HG02623 (cell line): ENCODE results near the gene SEC62.
"Not testable (repeated sequence)": the region's sequence is repeated elsewhere in the genome, so short reads cannot be mapped to it uniquely, and the experiment has no call there.

Experiments
- ATAC-seq: cut with Tn5 transposase; IDR thresholded peaks from one replicate; pipeline ENCODE4 v1.9.1; 2021; ENCODE audit warnings: moderate library complexity; ENCODE audit not compliant: unreplicated experiment

Gene SEC62

DNA sequence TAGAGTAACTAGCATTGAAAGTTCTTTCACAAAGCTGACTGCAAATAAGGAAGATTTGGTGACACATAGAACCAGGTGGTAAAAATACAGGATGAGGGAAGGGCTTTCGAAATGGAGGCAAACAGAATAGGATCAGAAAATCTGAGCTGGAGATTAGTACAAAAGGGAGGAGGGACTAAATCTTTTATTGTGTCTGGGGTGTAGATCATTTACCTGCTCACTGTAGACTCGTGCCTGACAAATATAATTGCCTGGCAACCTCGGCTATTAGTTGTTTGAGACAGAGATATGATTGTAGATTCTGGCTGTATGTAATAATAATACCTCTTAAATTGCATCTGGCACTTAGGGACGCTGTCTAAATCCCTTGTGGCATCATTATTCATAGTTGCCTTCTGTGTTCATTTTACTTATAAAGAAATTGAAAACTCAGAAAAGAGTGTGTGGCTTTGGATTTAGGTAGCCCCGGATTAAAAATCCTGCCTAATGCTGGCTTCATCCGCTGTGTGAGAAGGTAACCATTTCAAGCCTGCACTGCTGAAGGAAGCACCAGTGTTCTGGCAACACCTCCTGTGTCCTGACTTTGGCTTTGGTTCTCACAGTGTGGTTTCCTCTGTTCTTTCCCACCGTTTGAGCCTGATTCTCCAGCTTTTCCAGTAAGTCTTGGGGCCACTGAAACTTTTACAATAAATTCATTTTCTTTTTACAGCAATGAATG, 46.2 kb downstream of the SEC62 start:
- ATAC-seq: no peak

DNA sequence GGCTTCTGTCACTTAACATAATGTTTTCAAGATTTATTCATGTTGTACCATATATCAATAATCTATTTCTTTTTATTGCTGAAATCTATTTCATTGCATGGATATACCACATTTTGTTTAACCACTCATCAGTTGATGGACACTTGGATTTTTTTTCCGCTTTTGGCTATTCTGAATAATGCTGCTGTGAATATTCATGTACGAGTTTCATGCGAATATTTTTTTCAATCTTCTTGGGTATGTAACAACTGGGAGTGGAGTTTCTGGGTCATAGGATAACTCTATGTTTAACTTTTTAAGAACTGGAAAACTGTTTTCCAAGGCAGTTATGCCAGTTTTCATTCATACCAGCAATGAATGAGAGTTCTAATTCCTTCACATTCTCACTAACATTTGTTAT, 49.5 kb downstream of the SEC62 start:
- ATAC-seq: no peak

DNA sequence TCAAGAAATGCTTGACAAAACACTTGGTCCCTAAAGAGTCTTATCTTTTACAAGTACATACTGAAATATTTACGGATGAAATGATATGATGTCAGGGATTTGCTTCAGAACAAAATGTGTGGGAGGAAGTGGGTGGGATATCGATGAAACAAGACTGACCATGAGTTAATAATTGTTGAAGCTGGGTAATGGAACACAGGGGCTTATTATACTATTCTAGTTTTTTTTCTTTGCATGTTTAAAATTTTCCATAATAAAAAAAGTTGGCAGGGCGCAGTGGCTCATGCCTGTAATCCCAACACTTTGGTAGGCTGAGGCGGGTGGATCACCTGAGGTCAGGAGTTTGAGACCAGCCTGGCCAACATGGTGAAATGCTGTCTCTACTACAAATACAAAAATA, 52.7 kb downstream of the SEC62 start:
- not testable (repeated sequence) for ATAC-seq

DNA sequence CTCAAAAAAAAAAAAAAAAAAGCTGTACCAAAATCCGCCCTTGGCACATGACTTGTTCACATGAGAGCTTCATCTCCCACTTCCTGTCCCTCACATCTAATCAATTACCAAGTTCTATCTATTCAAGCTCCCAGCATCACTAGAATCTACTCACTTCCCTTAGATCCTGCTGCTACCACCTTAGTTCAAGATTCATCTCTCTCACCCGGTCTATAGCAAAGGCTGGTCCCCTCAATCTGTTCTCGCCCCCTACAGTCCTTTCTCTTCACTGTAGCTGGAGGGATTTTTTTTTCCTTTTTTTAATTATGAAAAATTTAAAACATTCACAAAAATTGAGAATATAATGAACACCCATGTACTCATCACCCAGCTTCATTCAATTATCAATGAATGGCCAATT, 54.5 kb downstream of the SEC62 start:
- ATAC-seq: no peak

DNA sequence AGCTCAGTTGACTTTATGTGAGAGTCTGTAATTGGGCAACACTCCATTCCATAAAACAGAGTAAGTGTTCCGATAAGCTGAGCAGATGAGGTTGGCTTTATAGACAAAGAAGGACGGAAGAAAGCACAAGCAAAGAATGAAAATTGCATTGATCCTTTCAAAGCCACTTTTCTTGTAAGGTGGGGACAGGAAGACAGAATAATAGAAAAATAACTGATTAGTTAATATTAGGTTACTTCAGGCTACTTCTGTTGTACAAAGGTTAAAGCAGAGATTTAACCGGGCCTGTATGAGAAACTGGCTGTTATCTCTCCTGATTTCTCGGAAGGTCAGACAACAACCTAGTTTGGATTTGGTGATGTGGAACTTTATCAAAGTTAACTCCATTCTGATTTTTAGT, 55.7 kb downstream of the SEC62 start:
- no peak for ATAC-seq

DNA sequence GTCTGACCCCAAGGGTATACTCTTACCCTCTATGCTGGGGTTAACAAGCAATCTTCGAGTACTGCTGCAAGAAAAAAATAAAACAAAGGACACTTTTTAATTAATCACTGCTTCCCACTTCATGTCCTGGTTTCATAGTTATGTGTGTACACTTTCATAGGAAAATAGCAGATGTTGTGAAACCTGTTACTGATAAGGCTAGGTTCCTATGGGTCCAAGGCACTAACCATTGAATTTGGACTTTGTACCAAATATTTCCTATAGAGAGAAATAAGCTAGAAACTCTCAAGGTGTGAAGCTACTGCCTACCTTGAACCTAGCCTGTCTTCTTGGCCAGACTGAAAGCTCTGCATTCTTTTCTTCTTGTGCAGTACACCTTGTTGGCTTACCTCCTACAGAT, 56.6 kb downstream of the SEC62 start:
- ATAC-seq: no peak

DNA sequence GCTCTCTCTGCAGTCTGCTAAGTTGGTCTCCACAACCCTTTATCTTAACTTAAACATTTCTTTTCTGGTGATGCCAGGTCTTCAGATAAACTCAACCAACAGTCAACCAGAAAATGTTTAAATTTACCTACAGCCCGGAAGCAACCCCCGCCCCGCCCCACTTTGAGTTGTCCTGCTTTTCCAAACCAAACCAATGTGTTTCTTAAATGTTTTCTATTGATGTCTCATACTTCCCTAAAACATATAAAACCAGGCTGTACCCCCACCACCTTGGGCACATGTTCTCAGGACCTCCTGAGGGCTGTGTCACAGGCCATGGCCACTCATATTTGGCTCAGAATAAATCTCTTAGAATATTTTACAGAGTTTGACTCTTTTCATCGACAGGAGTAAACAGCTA, 58.0 kb downstream of the SEC62 start:
- ATAC-seq: no peak

DNA sequence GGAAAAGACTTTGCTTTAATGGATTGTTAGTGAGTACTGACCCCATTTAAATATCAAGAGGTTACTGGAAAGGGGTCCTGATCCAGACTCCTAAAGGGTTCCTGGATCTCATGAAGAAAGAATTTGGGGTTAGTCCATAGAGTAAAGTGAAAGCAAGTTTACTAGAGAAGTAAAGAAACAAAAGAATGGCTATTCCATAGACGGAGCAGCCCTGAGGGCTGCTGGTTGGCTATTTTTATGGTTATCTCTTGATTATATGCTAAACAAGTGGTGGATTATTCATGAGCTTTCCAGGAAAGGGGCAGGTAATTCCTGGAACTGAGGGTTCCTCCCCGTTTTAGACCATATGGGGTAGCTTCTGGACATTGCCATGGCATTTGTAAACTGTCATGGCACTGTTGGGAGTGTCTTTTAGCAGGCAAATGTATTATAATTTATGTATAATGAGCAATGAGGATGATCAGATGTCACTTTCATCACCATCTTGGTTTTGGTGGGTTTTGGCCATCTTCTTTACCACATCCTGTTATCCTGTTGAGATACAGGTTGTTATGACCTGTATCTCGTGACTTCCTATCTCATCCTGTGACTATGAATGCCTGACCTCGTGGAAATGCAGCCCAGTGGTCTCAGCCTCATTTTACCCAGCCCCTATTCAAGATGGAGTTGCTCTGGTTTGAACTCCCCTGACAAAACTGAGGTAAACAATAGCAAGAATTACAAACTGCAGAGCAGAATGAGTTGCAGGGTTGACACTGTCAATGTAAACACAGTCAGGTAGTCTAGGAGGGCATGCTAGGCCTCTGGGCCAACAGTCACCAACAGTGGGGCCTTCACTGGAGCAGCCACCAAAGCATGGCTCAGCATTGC, 60.9 kb downstream of the SEC62 start:
- ATAC-seq: no peak

DNA sequence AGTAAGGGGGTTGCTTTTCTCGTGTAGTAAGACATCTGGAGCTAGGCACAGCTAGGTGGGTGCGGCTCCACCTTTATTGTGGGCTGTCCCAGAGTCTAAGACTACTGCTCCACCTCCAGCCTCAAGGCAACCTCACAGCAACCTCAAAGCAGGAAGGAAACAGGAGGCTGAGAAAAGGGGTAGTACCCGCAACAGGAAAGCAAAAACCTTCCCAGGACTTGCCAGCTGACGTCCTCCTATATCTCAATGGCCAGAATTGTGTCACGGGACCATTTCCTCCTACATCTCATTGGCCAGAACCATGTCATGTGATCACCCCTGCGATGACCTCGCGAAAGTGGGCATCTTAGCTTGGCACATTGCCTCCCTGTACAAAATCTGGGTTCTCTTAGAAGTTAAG, 66.9 kb downstream of the SEC62 start:
- ATAC-seq: no peak

DNA sequence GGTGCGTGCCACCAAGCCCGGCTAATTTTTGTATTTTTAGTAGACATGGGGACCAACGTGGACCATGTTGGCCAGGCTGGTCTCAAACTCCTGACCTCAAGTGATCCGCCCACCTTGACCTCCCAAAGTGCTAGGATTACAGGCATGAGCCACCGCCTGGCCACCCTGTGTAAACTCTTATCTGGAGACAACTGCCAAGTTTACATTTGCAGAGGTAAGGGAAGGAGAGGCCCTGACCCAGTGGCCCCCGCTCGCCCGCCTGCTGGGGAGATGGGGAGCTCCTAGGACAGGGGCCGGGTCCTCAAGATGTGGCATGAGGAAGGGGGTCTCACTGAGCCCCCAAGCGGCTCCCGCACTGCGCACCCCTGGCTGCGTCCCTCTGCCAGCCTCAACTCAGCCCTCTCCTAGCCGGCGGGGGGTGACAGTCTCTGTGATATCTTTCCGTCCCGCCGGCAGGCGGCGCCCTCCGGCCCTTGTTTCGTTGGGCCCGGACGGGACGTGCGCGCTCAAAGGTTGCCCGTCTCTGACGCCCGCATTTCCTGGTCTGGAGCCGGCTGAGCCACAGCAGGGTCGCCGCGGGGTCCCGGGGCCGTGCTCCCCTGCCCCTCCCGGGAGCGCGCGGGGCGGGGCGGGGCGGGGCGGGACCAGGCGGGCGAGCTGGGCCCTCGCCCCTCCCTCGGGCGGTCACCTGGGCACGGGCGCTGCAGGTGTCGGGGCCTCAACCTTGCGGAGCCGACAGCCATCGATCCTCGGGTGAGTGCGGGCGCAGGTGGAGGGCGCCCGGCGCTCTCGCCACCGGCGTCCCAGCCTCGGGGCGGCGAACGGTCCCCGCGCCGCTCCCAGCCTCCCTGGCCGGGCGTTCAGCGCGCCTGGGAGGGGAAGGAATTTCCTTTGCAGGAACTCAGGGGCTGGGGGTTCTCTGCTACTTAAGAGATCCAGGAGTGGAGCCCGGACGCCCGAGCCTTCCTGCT, 71.1 kb downstream of the SEC62 start, which contains the start of gene GPR160:
TSS of gene GPR160 (plus strand) at position 533 of the 971 bp plus-strand sequence. CDS start 45,978 bp downstream, outside the sequence.
- peak; percentile 75 for ATAC-seq

DNA sequence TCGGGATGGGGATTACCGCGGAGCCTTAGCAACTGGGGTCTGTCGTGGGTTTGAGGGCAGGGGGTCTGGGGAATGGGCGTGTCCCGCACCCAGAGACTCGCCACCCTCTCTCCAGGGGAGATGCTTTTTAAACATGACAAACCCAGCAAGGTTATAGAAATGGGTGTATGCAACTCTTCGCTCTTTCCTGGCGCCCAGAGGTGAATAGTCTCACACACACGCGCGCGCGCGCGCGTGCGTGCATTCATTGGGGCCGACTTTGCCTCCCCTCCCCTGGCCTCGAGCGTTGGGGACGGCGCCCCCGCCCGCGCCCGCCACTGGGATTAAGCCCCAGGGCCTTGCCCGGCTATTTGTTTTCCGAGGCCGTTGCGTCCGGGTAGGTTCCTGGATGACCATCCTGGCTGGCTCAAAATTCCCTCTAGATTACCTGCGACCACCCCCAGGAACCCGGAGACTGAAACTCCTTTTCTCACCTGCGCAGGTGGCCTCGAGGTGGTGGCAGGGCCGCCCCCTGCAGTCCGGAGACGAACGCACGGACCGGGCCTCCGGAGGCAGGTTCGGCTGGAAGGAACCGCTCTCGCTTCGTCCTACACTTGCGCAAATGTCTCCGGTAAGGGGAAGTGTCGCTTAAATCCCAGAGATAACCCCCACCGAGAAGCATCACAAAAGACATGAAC, 72.0 kb downstream of the SEC62 start:
- peak; percentile 14 for ATAC-seq

DNA sequence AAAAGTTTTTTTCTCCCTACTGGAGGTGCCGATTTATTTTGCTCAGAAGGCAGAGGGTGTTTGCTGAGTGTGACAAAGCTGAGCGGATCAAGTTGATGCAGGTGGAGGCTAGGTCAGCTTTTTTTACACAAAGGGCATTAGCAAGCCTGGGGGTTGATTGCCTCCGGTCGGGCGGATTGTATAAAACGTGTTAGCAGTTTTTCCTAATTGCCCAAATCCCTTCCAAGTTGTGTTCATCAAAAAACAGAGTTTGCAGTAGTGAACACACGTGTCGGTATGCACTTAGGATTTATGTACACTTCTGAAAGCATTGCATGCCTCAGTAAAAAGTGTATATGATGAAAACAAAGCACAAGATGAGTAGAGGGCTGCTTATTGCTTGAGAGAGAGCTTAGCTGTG, 73.8 kb downstream of the SEC62 start:
- no peak for ATAC-seq

DNA sequence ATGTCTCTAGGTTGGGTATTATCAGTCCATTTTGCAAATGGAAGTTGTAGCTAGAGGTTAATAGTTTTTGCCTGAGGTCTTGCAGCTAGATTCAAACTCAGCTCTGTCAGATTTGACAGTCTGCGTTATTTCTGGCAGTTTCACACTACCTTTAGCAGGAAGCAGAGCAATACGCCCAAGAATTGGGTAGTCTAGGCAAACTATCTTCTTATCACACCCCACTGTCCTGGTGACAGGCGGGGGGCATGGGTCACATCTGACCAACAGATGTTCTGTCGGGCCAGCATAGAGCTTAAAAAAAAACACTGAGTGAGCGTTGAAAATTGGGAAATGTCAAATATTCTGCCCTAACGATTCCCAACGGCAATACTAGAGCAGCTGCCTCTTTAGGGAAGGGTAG, 76.9 kb downstream of the SEC62 start:
- no peak for ATAC-seq

DNA sequence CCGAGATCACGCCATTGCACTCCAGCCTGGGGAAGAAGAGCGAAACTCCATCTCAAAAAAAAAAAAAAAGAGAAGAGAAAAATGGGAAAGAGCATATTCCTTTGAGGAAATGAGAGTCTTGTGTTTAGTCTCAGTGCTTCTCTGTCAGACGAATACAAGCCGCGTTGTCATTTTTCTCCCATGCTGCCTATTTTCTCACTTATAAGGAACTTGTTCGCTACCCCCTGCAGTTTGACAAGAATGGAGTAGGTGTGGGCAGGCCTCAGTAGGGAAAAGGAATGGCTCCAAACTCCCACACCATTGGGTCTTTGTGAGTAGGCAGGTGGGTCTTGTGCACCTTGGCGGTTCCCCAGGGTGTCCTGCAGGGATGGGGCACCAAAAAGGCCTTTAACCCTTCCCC, 77.7 kb downstream of the SEC62 start:
- no peak for ATAC-seq

DNA sequence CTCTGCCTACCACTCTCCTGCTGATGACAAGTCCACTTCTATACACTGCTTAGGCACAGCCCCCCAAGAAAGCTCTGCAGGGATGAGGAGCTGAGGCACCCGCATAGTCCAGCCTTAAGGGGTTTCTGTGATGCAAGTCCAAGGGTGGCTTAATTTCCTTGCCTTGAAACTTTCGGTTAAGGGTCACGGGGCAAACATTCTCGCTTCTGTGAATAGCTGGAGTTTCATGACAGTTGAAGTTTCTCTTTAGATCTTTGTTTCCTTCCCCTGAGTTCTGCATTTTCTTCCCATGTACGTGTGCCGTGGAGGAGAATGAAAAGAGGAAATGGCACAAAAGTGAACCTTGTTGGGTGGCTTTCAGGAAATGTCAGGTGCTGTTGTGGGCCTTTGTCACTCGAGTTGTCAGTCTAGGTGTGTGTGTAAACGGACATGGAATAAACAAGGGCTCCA, 78.2 kb downstream of the SEC62 start:
- ATAC-seq: peak; percentile 79

DNA sequence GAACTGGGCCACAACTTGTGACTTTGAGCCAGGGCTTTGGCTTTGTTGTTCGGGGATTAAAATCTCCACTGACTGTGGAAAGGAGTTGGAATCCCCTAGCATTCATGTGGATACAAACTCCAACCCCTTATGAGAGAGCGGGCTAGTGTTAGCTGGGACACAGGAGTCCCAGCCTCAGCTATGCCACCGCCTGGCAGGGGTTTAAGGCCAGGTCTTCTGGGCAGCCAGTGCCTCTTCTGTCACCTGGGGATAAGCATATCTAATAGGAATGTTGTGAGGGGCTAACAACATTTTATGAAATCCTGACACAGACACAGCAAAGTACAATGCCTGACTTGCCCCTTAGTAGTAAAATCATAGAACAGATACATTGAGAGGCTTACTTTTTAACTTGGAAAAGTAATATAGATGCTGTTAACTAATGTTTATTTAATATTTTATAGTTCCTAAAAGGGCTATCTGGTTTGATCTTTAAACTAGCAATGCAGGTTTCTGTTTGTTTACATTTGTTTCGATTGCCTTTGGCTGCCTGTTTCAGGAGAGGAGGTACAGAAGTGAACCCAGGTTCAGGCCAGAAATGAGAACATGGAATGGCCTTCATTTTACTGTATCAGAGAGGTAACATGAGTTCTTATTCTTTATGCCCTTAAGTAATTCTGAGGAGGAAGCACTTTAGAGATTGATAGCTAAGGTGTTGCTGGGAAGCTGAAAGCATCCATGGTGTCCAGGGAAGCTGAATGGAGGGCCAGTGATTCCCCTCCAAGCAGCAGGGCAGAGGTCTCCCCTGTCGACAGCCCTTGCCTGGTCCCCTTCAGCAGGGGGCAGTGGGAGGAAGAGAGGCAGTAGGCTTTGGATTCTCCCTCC, 79.9 kb downstream of the SEC62 start:
- no peak for ATAC-seq

DNA sequence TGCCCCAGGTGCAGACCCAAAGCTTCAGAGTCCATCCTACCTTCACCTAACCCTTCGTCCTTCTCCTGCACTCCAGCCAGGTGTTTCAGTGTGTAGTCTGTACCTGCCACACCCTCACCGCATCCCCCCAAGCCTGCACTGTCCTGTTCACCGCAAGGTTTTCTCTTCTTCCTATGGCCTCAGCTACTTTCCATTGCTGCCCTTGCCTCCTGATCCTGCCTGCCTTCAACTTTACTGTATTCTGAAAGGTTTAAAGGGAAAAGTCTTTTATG, 80.5 kb downstream of the SEC62 start:
- no peak for ATAC-seq
